SU-DHL-6 (cell line): ENCODE measurements around the gene NUDT8.

Experiments
- H2AFZ ChIP-seq: fragments of 200-600 bp; sonication (generic); 2 replicates; pipeline ENCODE4 v1.6.1; 2014; ENCODE audit warnings: low read depth, mild to moderate bottlenecking, moderate library complexity, mixed read lengths, antibody characterized with exemption, low read length; ENCODE audit not compliant: severe bottlenecking
- H3F3A ChIP-seq: fragments of 200-600 bp; shearing (Covaris generic); 2 replicates; pipeline ENCODE4 v1.6.0; 2016; ENCODE audit warnings: antibody characterized with exemption, mild to moderate bottlenecking; ENCODE audit not compliant: insufficient read depth
- H3K27ac ChIP-seq: fragments of 200-600 bp; sonication (generic); 2 replicates; pipeline ENCODE4 v1.5.1; 2016; ENCODE audit warnings: low read depth, mild to moderate bottlenecking, low read length, moderate library complexity, mixed read lengths
- H3K27me3 ChIP-seq: fragments of 200-600 bp; sonication (generic), shearing (Covaris generic); 2 replicates; pipeline ENCODE4 v1.6.0; 2014; ENCODE audit warnings: mild to moderate bottlenecking, low read length
- H3K36me3 ChIP-seq: fragments of 200-600 bp; sonication (generic); 2 replicates; pipeline ENCODE4 v1.6.1; 2014; ENCODE audit warnings: mild to moderate bottlenecking, low read length, mixed read lengths
- H3K4me2 ChIP-seq: fragments of 300-600, 200-600 bp; shearing (Covaris generic), sonication (generic); 2 replicates; pipeline ENCODE4 v1.6.0; 2014; ENCODE audit warnings: low read length, low read depth, mild to moderate bottlenecking; ENCODE audit not compliant: poor library complexity, severe bottlenecking
- H3K4me3 ChIP-seq: fragments of 200-600 bp; sonication (generic); 2 replicates; pipeline ENCODE4 v1.5.1; 2014; ENCODE audit warnings: antibody characterized with exemption, low read length, mild to moderate bottlenecking, mixed read lengths; ENCODE audit not compliant: insufficient read depth, poor library complexity, severe bottlenecking
- H3K79me2 ChIP-seq: fragments of 200-600 bp; sonication (generic); 2 replicates; pipeline ENCODE4 v1.6.1; 2014; ENCODE audit warnings: mild to moderate bottlenecking, low read length, moderate library complexity; ENCODE audit not compliant: insufficient read depth
- H3K9ac ChIP-seq: fragments of 200-600 bp; sonication (generic); 2 replicates; pipeline ENCODE4 v1.7.0; 2014; ENCODE audit warnings: mild to moderate bottlenecking, low read length
- H3K9me2 ChIP-seq: fragments of 200-600 bp; sonication (generic); replicated peaks from 2 replicates; pipeline ENCODE4 v1.6.1; 2014; ENCODE audit warnings: low read length; ENCODE audit not compliant: insufficient read depth
- H3K9me3 ChIP-seq: fragments of 200-600 bp; sonication (generic); 2 replicates; pipeline ENCODE4 v1.6.1; 2014; ENCODE audit warnings: low read length, mixed read lengths; ENCODE audit not compliant: insufficient read depth
- H4K20me1 ChIP-seq: fragments of 200-600 bp; sonication (generic); 2 replicates; pipeline ENCODE4 v1.6.1; 2014; ENCODE audit warnings: low read depth, mild to moderate bottlenecking, antibody characterized with exemption, low read length, moderate library complexity, mixed read lengths
- EZH2phosphoT487 ChIP-seq: fragments of 200-600 bp; sonication (generic), shearing (Covaris generic); conservative IDR thresholded peaks from 2 replicates; pipeline ENCODE4 v1.6.1; 2018; ENCODE audit warnings: mild to moderate bottlenecking, antibody characterized with exemption, low read length, moderate library complexity, mixed read lengths
- TF ChIP-seq, protein P1 (sequence below): fragments of 200-600 bp; sonication (generic); IDR thresholded peaks from one replicate; pipeline ENCODE4 v1.5.1; 2017; ENCODE audit warnings: antibody characterized with exemption, mild to moderate bottlenecking, low read length, moderate library complexity; ENCODE audit not compliant: insufficient read depth, poor library complexity, severe bottlenecking

Gene NUDT8

DNA sequence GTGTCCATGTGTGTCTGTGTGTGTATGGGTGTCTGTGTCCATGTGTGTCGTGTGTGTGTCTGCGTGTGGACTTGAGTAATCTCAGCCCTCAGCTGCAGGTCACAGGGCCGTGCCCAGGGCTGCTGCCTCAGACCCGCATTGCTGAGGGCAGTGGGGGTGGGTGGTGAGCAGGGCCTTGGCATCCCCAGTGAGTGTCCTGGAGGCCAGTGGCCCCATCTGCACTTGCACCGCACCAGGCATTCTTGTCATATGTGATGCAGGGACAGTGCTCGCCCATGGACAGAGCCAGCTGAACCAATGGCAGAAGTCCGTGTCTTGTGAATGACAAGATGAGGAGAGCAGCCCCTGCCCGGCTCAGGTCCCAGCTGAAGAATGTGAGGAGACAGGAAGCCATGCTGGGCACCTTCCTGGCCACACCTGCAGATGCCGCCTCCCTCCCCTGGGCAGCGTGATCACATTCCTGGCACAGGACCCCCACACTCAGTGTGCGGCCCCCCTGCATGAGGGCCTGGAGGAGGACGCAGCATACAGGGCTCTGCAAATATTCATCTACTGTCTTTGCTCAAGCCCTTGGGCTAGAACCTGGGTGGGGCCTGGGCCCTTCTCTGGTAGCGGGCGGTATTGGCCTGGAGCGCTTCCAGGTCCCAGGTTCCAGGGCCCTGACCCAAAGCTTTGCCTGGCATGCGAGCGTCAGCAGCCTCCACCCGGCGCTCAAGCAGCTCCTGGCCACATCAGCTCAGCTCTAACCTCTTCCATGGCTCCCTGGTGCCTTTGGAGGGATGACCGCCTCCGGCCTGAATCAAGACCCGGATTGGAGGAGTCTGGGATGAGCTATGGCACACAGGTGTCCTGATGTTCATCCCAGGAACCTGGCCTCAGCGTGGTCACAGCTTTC, 40.8 kb upstream of the NUDT8 start:
- Histone ChIP-seq H4K20me1 (no peaks in the 10 kb centered on the region), H3K27me3 (no peaks in the 10 kb centered on the region), H3K9me2 (no peaks in the 10 kb centered on the region), H2AFZ (no peak overlapping the region), H3K4me3 (no peak overlapping the region), H3F3A (no peaks in the 10 kb centered on the region), H3K79me2 (no peaks in the 10 kb centered on the region), H3K9me3 (no peaks in the 10 kb centered on the region), H3K9ac (no peak overlapping the region), H3K27ac (no peak overlapping the region), H3K36me3 (no peaks in the 10 kb centered on the region), H3K4me2 (no peak overlapping the region)
- TF ChIP-seq EZH2phosphoT487, result no peak
- TF ChIP-seq, protein P1, sequence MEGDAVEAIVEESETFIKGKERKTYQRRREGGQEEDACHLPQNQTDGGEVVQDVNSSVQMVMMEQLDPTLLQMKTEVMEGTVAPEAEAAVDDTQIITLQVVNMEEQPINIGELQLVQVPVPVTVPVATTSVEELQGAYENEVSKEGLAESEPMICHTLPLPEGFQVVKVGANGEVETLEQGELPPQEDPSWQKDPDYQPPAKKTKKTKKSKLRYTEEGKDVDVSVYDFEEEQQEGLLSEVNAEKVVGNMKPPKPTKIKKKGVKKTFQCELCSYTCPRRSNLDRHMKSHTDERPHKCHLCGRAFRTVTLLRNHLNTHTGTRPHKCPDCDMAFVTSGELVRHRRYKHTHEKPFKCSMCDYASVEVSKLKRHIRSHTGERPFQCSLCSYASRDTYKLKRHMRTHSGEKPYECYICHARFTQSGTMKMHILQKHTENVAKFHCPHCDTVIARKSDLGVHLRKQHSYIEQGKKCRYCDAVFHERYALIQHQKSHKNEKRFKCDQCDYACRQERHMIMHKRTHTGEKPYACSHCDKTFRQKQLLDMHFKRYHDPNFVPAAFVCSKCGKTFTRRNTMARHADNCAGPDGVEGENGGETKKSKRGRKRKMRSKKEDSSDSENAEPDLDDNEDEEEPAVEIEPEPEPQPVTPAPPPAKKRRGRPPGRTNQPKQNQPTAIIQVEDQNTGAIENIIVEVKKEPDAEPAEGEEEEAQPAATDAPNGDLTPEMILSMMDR, result no peak

DNA sequence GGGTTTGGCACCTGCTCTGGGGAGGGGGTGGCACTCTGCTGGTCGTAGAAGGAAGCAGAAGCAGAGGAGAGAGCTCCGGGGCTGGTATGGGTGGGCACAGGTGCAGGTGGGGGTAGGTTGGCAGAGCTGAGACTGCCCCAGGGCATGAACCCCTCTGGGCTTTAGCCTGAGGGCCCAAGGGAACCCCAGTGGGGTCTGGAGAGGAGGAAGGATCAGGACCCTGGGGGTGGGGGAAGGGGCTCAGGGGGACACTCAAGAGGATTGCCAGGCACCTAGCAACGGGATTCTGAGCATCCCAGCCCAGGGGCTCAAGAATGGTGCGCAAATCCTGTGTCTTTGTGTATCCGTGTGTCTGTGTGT, 38.4 kb upstream of the NUDT8 start:
- Histone ChIP-seq H3K4me2 (peak overlapping the region; percentile 47), H3F3A (no peaks in the 10 kb centered on the region), H3K36me3 (no peaks in the 10 kb centered on the region), H2AFZ (no peak overlapping the region), H3K4me3 (no peak overlapping the region), H3K79me2 (no peaks in the 10 kb centered on the region), H3K27me3 (no peaks in the 10 kb centered on the region), H4K20me1 (no peaks in the 10 kb centered on the region), H3K9me2 (no peaks in the 10 kb centered on the region), H3K27ac (peak overlapping the region; percentile 58), H3K9me3 (no peaks in the 10 kb centered on the region), H3K9ac (peak overlapping the region; percentile 15; the same call in 1 of the 2 replicates)
- TF ChIP-seq, protein P1, result no peak
- no peak for TF ChIP-seq EZH2phosphoT487

DNA sequence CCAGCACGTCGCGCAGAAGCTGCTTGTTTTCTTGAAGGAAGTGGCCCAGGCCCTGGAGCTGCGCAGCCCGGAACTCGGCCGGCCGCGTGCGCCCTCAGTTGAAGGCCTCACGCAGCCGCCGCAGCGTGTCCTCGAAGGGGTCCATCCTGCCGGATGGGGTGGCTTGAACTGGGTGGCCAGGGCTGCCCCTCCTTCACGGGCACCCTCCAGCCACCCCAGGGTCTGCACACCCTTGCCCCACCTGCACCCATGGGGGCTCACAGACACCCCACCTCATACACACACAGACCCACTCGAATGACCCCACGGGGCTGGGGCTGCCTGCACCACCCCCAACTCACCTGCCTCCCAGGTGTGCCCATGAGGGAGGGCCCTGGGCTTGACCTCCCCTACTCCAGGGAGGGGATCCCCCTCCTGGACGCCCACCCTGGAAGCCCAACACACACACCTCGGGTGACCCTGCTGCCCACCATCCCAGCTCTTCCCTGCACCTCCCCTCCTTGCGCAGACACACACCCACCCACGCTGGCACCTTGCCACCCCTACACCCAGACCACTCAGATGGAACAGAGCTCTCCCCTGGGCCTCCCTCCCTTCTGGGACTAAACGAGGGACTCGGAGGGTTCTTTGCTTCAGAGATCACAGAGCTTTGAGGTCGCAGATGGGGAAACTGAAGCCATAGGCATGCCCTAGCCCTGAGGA, 37.9 kb upstream of the NUDT8 start:
- Histone ChIP-seq H2AFZ (no peak overlapping the region), H3K9ac (peak overlapping the region; percentile 11; the same call in 1 of the 2 replicates), H3K79me2 (no peaks in the 10 kb centered on the region)

More for the DNA sequence above, 37.9 kb upstream of the NUDT8 start:
- Histone ChIP-seq H3K9me3 (no peaks in the 10 kb centered on the region), H3K9me2 (no peaks in the 10 kb centered on the region), H3K4me2 (peak overlapping the region; percentile 31), H3K27ac (peak overlapping the region; percentile 58), H3F3A (no peaks in the 10 kb centered on the region), H3K36me3 (no peaks in the 10 kb centered on the region), H3K27me3 (no peaks in the 10 kb centered on the region), H4K20me1 (no peaks in the 10 kb centered on the region), H3K4me3 (no peak overlapping the region)
- TF ChIP-seq, protein P1, result no peak
- TF ChIP-seq EZH2phosphoT487, result no peak
